GM12874 (cell line): Measurements from ENCODE around the gene KRT35.

Experiments
- TF ChIP-seq, protein P1 (sequence below): IDR thresholded peaks from 2 replicates; pipeline ENCODE4 v1.5.1; 2011; ENCODE audit warnings: low read depth, mild to moderate bottlenecking, control low read depth, low read length, moderate library complexity; ENCODE audit not compliant: insufficient read depth

Gene KRT35

DNA sequence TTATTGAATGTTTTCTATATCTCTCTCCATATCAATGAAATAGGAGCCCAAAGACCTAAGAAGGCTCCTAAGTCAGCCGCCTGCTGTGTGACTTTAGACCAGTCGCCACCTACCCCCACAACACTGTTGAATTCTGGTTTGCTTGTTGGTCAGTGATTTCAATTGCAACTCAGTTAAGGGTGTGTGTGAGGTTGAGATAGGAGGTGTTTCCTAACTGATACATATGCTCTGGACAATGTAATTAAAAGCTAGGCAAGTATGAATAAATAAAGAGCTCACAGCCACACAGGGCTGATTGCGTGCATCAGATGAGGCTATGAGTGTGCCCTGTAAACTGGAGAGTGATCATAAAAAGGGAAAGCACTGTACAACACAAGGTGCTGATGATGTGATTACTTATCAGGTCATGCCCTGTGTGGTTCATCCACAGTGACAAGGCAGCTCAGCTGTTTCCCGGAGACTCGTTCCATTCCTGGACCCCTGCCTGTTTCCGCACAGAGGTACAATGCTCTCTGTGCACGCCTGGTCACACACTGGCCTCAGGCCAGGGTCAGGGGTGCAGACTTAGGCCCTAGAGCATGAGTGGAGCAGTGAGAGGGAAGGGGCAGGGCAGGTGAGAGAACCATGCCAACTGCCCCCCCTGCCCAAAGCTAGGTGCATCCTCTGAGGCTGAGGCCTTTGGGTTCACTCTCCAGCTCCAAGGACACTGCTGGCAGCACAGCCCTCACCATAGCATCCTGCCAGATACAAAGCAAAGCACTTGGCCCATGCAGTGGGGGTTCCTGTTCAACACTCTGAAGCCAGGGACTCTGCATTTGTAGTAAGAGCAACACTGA lies 3.3 kb upstream of the KRT35 start:
- TF ChIP-seq, protein P1, sequence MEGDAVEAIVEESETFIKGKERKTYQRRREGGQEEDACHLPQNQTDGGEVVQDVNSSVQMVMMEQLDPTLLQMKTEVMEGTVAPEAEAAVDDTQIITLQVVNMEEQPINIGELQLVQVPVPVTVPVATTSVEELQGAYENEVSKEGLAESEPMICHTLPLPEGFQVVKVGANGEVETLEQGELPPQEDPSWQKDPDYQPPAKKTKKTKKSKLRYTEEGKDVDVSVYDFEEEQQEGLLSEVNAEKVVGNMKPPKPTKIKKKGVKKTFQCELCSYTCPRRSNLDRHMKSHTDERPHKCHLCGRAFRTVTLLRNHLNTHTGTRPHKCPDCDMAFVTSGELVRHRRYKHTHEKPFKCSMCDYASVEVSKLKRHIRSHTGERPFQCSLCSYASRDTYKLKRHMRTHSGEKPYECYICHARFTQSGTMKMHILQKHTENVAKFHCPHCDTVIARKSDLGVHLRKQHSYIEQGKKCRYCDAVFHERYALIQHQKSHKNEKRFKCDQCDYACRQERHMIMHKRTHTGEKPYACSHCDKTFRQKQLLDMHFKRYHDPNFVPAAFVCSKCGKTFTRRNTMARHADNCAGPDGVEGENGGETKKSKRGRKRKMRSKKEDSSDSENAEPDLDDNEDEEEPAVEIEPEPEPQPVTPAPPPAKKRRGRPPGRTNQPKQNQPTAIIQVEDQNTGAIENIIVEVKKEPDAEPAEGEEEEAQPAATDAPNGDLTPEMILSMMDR = no peak

DNA sequence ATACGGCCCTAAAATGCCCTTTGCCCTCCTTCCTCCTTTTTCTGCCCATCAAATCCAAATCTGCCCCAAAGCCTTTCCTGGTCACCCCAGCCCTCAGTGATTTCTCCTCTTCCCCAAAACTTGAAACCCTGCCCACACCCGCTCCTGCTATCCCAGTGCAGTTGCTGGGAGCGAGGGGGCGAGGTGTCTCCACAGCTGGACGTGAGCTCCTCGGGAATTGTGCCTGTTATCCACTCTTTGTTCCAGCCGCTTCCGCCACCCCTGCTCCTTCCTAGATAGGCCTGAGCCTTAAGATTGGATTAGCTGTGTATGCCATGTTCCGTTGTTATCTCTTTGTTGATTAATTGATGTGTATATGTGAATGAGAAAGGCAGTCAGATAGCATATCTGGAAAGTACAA lies 2.6 kb upstream of the KRT35 start:
- TF ChIP-seq, protein P1 = no peak

DNA sequence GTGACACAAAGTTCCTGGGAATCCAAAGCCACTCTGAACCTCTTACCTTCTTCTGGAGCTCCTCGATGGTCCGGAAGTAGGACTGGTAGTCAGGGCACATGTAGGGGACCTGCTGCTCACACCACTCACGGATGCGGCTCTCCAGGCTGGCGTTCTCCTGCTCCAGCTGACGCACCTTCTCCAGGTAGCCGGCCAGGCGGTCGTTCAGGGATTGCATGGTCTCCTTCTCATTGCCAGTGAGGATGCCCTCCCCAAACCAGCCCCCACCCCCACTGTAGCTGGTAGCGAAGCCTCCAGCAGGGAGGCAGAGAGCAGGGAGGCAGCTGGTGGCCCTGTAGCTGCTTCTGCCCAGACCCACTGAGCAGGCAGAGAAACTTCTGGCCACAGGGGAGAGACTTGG lies 370 bp downstream of the KRT35 start:
- TF ChIP-seq, protein P1 = no peak

DNA sequence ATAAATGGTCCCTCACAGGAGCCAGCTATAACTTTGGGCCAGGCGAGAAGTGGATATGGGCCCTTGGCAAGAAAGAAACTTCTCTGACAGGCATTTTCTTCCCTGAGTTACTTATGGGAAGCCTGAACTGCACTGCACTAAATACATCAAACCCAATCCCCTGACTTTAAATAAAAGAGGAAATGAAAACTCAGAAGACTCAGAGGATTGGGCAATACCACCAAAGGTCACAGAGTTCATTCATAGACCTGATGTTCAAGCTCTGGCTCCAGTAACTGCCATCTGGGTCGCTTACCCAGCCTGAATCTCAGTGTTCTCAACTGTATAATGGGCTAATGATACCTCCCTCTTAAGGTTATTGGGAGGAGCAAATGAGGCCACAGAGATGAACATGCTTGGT lies 815 bp downstream of the KRT35 start:
- TF ChIP-seq, protein P1 = no peak

DNA sequence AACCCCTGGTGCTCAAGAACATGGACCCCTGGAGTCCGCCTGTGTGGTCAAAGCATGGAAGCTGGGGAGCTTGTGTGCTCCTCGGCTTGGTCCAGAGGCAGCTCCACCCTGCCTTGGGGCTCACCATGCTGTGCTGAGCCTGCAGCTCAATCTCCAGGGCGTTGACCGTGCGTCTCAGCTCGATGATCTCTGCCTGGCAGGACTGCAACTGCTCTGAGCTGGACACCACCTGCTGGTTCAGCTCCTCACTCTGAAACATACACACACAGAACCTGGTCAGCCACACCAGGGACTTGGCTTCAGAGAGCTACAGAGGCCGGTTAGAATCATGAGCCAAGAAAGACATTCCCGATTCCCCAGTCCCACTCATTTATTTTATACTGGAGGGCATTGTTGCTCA lies 2.7 kb downstream of the KRT35 start:
- TF ChIP-seq, protein P1 = no peak

DNA sequence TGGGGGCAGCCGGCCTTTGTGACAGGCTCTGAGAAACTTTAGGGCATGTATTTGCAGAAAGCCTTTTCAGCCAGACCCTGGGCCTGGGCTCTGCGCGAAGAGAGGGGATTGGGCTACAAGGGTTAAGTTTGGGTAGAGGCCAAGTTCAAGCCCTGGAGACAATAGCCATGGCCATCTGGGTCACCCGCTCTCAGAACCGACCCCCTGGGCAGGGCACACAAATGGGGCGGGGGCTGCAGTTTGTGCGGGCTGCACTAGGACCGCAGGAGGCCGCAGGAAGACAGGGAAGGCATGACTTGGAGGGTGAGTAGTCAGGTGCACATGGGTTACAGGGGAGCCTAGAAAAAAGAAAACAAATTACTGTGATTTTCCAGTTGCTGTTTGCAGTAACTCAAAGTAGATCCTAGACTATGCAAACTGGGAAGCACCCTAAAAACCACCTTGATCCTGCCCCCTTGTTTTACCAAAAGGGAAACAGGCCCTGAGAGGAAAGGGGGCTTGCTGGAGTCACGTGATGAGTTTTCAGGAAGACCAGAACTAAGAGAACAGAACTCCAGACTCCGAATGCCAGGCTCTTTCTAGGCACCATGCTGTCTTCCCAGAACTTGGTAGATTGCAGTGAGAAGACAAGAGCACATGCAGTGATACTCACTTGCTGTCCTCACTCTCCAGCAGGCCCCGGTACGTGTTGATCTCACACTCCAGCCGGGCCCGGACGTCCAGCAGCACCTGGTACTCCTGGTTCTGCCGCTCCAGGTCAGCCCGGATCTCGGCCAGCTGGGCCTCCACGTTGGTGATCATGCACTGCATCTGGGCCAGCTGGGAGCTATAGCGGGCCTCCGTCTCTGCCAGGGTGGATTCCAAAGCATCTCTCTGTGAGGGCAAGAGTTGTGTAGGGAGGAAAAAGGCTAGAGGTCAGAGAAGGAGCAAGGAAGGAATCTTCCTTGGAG lies 3.8 kb downstream of the KRT35 start:
- TF ChIP-seq, protein P1 = no peak

DNA sequence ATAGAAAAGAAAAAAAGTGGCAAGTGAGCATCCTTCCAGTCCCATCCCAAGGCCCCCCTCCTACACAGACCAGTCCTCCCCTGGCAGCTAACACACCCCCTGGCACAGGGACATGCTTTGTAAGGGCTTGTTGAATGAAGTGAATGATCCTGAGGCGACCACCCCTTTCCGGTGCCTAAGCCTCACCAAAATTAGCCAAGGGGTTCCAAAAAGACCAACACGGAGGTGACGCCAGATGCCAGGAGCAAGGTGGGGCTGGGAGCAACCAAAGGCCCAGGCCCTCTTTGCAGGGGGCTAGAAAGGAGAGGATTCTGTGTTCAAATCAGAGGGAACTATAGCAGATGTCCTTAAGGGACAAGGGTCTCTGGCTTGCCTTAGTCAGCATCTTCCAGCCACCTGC lies 5.5 kb downstream of the KRT35 start:
- TF ChIP-seq, protein P1 = no peak
